Raji (cell line): Measurements from ENCODE around the gene FANCG.

Experiments used
- POLR2A ChIP-seq: IDR thresholded peaks from 2 replicates; pipeline ENCODE4 v1.6.1; 2011; ENCODE audit warnings: low read depth, low read length, control low read depth; ENCODE audit not compliant: insufficient read depth

FANCG gene

DNA sequence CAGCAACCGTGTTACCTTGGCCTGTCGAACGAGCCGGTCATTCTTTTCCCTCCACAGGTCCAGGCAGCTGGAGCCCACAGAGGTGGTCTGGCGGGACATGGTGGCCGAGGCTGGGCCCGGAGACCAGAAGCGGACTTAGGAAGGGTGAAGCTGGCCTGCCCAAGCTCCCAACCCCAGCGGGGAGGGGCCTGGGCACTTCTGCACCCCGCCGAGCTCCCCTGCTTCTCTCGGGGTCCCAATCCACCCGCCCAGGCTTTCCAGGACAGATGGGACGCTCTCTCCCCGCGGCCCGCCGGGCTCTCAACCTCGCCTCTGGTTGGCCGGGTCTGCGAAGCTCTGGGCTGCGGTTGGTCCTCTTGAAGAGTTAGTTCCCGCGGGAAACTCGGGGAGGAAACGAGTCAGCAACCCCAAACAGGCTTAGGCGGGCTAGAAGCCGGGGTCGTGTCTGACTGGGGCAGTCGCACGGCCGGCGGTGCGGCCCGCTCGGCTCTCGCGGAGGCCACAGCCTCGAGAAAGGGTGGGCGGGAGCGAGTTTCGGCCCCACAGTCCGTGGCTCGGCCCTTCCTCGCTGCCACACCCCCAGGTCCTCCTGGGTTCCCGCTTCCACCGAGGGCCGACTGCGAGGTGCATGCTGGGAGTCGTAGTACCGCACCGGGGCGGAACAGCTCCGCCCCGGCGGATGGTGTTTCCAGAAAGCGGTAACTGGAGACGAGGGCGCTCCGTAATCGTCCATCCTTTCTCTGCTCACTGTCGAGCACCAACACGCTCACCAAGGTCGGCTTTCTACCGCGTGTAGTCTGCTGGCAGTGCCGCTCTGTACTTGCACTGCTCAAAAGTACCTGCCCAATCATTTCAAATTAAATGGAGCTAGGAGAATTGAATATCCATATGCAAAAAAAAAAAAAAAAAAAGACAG, at the start of gene FANCG:
Gene FANCG (minus strand): TSS at position 517 of the 916 bp plus-strand sequence. CDS start 418 bp downstream, at position 99.
- TF ChIP-seq POLR2A, result peak; percentile 85

DNA sequence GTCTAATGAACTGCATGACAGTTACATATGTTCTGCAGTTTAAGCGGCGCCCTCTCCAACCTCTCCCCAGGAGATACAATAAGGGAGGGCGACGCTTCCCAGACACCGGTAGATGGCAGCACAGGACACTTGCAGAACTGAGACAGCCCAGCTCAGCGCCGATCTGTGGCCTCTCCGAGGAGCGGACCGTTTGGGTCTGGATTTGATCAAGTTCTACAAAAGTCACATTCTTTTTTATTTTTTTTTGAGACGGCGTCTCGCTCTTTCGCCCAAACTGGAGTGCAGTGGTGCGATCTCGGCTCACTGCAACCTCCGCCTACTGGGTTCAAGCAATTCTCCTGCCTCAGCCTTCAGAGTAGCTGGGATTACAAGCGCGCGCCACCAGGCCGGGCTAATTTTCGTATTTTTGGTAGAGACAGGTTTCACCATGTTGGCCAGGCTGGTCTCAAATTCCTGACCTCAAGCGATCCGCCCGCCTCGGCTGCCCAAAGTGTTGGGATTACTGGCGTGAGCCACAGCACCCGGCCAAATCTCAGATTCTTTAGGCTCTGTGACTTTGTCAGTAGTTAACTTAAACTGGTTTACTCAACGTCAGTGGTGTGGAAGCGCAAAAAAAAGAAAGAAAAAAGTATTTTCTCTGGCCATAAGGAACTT, 37.3 kb upstream of the FANCG start:
- no peak for TF ChIP-seq POLR2A

DNA sequence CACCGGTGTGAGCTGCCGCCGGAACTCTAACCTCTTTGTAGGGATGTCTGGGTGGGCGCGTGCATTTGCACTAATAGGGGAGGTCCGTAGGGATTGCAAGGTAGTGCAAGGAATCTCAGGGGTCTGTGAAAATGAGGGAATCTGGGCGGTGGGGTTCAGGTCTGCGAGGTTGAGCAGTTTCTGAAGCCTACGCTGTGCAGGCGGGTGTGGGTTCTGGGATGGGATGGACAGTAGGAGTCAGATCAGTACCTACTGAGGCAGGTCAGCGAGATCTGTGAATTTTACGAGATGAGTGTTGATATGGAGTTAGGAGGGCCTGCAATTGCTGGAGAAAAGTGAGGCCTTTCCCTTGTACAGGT, 36.8 kb upstream of the FANCG start:
- TF ChIP-seq POLR2A, result no peak

- peak; percentile 58 for TF ChIP-seq POLR2A
These were observed 36.2 kb upstream of the FANCG start, which contains the start of gene ATOSB for GRCh38 chr9:35115680-35116538. Gene ATOSB, minus strand, starts transcription at chr9:35115862. Its CDS starts 7,588 bp downstream, at chr9:35108274.

GRCh38 chr9:35114840-35115628, 35.3 kb upstream of the FANCG start:
- TF ChIP-seq POLR2A, result no peak

GRCh38 chr9:35114113-35114839, 34.5 kb upstream of the FANCG start:
- 0 out of 2 replicates have a peak, but pooled peaks have one; percentile 28 for TF ChIP-seq POLR2A

DNA sequence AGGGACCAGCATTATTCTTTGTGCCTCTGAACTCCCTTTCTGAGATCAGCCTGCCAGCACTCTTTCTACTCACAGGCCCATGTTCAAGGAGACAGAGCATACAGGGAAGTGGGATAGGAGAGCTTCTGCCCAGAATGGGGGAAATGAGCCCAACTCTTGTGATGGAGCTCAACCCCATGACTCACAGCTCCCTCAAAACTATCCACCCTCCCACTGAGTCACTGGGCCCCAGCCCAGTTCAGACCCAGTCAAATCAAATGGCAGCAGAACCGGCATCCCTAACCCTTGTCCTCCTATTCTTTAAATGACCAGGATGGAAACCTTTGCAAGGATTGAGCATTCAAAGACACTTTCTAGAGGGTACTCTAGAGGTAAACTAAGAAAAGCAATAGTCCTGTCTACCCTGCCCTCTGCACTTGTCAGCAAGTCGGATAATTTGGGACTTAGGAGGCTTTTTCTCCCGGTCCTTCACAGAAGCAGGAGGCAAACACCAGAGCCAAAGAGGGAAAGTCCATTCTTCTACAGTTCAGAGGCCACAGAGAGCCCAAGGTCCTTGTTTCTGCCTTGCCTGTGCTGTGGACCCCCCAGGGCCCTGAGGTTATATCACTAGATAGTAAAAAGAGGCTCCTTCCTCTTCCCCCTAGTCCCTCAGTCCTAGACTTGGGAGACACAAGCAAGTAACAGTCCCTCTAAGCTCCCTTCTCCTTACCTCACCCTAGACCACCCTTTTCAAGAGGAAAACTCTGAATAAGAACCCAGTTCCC, 32.7 kb upstream of the FANCG start:
- TF ChIP-seq POLR2A, result no peak

DNA sequence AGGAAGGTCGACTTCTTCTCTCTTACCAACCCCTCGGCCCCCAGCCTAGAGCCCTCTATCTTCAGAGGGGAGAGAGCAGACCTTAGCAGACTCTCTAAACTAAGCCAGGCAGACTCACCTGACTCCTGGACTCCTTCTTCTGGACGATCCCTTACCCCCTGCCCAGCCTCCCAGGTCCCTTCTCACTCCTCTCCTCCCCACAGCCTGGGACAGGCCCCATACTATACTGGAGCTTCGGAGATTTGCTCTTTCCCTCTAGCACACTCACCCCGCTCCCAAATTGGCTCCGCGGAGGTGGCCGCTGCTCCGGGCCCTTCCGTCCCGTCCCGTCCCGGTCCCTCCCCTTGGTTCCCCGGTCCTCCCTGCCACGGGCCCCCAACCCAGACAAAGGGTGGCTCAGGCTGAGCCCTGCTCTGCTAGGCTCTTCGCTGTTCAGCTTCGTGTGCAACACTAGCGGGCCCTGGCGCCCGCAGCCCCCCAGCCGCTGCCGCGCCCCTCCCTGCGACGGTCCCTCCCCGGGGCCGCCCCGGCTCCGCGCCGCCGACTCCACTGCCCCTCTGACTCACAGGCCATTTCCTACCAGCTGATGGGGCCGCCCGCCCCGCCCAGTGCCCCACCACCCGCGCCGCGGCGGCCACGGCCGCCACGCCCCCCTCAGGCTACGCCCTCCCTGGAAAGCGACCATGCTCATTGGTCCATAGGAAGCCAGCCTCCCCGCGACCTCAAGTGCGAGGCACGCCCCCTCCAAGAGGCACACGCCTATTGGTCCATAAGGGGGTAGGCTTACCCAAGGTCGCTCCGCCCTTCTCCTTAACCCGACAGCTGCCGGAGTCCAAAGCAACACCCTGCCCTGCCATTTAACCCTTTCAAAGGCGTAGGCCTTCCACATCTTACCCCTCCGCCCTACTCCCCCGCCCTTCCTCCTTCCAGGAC, 31.5 kb upstream of the FANCG start:
- no peak for TF ChIP-seq POLR2A

DNA sequence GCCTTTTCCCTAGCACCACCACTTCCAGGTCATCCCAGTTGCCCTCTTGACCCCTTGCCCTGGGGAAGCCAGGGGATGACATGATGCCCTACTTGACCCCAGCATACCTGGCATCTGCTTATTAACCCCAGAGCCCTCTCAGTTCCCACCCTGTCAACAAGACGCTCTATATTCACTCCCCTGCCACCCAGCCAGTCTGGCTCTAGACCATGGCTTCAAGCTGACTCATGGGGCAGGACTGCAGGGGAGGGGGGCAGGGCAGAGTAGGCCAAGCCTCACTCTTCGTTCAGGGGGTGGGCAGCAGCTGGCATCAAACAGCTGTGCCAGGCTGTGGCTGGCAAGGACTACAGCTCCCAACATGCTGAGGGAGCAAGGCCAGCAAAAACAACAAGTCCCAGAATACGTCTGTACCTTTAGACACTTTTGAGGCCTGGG, 30.6 kb upstream of the FANCG start:
- no peak for TF ChIP-seq POLR2A

- TF ChIP-seq POLR2A, result no peak
These were observed 29.3 kb upstream of the FANCG start for GRCh38 chr9:35108946-35109575.

DNA sequence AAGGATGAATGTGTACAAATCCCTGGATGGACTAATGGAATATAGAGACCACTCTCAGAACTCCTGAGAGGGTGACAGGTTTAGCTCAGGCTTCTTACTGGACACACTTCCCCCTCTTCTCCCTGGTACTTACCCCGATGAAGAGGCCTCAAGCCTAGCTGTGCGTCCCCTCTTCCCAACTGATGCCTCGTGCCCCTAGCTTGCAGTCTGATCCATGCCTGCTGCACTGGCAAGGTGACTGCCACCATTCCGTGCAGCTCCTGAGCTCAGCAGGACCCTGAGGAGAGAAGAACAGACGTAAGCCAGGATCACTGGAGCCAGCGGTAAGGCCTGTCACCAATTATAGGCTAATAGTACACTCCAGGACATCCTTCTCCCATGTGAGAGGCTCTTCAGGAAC, 28.7 kb upstream of the FANCG start:
- TF ChIP-seq POLR2A, result no peak
